Measurements from ENCODE around the gene RETSAT.
"Not testable (repeated sequence)": the region's sequence is repeated elsewhere in the genome, so short reads cannot be mapped to it uniquely, and the experiment has no call there.

The RETSAT gene

DNA sequence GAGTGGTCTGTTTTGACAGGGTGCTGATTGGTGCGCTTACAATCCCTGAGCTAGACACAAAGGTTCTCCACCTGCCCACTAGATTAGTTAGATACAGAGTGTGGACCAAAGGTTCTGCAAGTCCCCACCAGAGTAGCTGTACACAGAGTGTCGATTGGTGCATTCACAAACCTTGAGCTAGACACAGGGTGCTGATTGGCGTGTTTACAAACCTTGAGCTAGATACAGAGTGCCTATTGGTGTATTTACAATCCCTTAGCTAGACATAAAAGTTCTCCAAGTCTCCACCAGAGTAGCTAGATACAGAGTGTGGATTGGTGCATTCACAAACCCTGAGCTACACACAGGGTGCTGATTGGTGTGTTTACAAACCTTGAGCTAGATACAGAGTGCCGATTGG, 20.5 kb downstream of the RETSAT start:
- not testable (repeated sequence) for H3K4me3 ChIP-seq (ENCODE audit: extremely low read depth, insufficient read depth, low read length, poor library complexity, severe bottlenecking); H3K9me3 ChIP-seq (ENCODE audit: control insufficient read depth, low read length); H3K27ac ChIP-seq (ENCODE audit: low read depth, low read length, severe bottlenecking); H3K4me1 ChIP-seq (ENCODE audit: control insufficient read depth, insufficient read depth, low read length, poor library complexity, severe bottlenecking); H3K36me3 ChIP-seq (ENCODE audit: control insufficient read depth, insufficient read depth, low read length)
- 100% methylated on average over 1 of the region's 4 CpGs; no CpG with 5 or more reads in 1 of the 2 experiments for WGBS, 2 experiments (ENCODE audit: insufficient coverage in 2 of 2)

DNA sequence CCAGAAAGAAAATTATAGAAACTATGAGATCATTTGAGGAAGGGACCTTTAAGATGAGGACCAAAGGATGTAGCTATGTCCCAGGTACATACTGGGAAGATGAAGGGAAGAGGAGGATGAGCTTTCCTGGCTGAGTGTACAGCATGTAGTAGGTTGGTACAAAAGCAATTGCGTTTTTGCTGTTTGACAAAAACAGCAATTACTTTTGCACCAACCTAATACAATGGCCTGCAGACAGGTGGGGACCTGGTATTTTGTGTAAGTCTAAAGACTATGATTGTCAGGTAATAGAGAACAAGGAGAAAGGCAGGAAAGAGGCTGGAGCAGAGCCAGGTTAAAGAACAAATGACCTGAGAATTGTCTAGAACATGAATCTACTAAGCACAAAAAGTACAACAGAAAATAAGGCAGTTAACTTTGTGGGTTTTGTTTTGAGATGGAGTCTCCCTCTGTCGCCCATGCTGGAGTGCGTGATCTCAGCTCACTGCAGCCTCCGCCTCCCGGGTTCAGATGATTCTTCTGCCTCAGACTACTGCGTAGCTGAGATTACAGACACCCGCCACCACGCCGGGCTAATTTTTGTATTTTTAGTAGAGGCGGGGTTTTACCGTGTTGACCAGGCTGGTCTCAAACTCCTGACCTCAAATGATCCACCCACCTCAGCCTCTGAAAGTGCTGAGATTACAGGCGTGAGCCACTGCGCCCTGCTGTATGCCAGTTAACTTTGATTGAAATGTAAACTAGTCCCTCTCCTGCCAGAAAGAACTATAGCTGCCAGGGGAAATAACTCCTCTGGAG, 23.3 kb downstream of the RETSAT start:
- H3K4me1 ChIP-seq (ENCODE audit: control insufficient read depth, insufficient read depth, low read length, poor library complexity, severe bottlenecking) = no peaks in the 10 kb centered on the region
- peaks cover under 1% of the 10 kb centered on the region for H3K36me3 ChIP-seq (ENCODE audit: control insufficient read depth, insufficient read depth, low read length)
- no peaks in the 10 kb centered on the region for H3K9me3 ChIP-seq (ENCODE audit: control insufficient read depth, low read length)
- no peak overlapping the region for H3K4me3 ChIP-seq (ENCODE audit: extremely low read depth, insufficient read depth, low read length, poor library complexity, severe bottlenecking)
- 78 to 91% methylated on average over 4 to 6 of the region's 13 CpGs for WGBS, 2 experiments (ENCODE audit: insufficient coverage in 2 of 2)
- H3K27ac ChIP-seq (ENCODE audit: low read depth, low read length, severe bottlenecking) = no peak overlapping the region

DNA sequence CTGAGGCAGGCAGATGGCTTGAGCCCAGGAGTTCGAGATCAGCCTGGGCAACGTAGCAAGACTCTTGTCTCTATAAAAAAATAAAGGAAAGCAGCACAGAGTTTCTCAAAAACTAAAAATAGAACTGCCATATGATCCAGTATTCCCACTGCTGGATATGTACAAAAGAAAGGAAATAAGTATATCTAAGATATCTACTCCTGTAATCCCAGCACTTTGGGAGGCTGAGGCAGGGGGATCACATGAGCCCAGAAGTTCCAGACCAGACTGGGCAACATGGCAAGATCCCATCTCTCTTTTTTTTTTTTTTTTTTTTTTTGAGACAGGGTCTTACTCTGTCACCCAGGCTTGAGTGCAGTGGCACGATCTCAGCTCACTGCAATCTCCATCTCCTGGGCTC, 24.6 kb downstream of the RETSAT start:
- Histone ChIP-seq H3K36me3 (ENCODE audit: control insufficient read depth, insufficient read depth, low read length) (peaks cover 13% of the 10 kb centered on the region), H3K4me1 (ENCODE audit: control insufficient read depth, insufficient read depth, low read length, poor library complexity, severe bottlenecking) (peaks cover 11% of the 10 kb centered on the region)
- not testable (repeated sequence) for H3K27ac ChIP-seq (ENCODE audit: low read depth, low read length, severe bottlenecking); H3K4me3 ChIP-seq (ENCODE audit: extremely low read depth, insufficient read depth, low read length, poor library complexity, severe bottlenecking); H3K9me3 ChIP-seq (ENCODE audit: control insufficient read depth, low read length)
- WGBS, 2 experiments (ENCODE audit: insufficient coverage in 2 of 2) = no CpG with 5 or more reads among the region's 3 CpGs

DNA sequence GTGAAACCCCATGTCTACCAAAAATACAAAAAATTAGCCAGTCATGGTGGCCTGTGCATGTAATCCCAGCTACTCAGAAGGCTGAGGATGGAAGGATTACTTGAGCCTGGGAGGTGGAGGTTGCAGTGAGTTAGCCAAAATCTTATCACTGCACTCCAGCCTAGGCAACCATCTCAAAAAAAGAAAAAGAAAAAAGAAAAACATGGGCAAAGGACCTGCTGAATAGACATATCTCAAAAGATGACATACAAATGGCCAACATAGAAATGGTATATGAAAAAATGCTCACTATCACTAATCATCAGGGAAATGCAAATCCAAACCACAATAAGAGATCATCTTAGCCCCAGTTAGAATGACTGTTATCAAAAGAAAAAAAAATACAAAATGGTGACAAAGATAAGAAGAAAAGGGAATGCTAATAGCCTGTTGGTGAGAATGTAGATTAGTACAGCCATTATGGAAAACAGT, 25.1 kb downstream of the RETSAT start:
- H3K4me1 ChIP-seq (ENCODE audit: control insufficient read depth, insufficient read depth, low read length, poor library complexity, severe bottlenecking) = peaks cover 11% of the 10 kb centered on the region
- H3K27ac ChIP-seq (ENCODE audit: low read depth, low read length, severe bottlenecking) = no peak overlapping the region
- H3K9me3 ChIP-seq (ENCODE audit: control insufficient read depth, low read length) = no peaks in the 10 kb centered on the region
- H3K36me3 ChIP-seq (ENCODE audit: control insufficient read depth, insufficient read depth, low read length) = peaks cover 18% of the 10 kb centered on the region
- H3K4me3 ChIP-seq (ENCODE audit: extremely low read depth, insufficient read depth, low read length, poor library complexity, severe bottlenecking) = no peak overlapping the region

DNA sequence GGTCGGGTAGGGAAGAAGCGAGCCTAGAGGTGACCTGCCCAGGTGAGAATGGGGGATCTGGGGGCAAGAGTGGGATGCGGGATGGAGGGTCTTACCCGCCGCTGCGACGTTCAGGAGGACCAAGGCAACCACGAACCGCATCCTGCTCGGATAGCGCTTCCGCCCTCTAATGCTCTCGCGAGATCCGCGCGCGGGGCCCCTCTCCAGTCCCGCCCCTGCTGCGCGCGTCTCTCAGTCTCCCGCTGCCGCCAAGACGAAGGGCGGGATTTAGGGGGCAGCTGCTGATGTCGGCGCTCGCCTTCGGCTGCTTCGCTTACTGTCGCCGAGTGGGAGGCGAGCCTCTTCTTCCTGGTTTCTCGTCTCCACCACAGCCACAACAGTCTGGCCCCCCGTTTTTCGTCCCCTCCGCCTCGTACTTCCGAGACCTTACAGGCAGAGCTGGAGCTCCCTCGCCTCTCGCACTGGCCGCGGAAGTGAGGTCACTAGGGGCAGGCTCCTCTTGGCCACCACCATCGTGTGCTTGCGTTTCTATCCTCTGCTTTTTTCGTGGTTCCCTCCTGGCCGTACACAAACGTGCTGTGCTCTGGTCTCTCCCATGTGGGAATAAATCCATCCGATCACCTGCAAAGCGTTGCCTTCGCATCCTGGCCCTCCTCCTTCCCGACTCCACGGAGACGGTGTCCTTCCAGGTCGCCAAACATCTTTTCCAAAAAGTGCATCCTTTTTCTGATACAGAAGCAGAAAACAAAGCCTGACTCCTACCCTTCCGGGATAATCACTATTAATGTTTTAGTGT, 26.3 kb downstream of the RETSAT start, which contains the start of gene TGOLN2:
TSS of gene TGOLN2 (minus strand) at position 168 of the 796 bp plus-strand sequence. CDS start at position 141, 27 bp downstream.
- peak within 1 kb of the TSS; percentile 83 for H3K4me3 ChIP-seq (ENCODE audit: extremely low read depth, insufficient read depth, low read length, poor library complexity, severe bottlenecking)
- peaks cover 11% of the 10 kb centered on the region for H3K4me1 ChIP-seq (ENCODE audit: control insufficient read depth, insufficient read depth, low read length, poor library complexity, severe bottlenecking)
- peak within 1 kb of the TSS; percentile 92 for H3K27ac ChIP-seq (ENCODE audit: low read depth, low read length, severe bottlenecking)
- H3K36me3 ChIP-seq (ENCODE audit: control insufficient read depth, insufficient read depth, low read length) = peaks cover 30% of the 10 kb centered on the region
- WGBS, 2 experiments (ENCODE audit: insufficient coverage in 2 of 2) = 1% methylated on average over 54 to 56 of the region's 57 CpGs
- H3K9me3 ChIP-seq (ENCODE audit: control insufficient read depth, low read length) = no peaks in the 10 kb centered on the region

DNA sequence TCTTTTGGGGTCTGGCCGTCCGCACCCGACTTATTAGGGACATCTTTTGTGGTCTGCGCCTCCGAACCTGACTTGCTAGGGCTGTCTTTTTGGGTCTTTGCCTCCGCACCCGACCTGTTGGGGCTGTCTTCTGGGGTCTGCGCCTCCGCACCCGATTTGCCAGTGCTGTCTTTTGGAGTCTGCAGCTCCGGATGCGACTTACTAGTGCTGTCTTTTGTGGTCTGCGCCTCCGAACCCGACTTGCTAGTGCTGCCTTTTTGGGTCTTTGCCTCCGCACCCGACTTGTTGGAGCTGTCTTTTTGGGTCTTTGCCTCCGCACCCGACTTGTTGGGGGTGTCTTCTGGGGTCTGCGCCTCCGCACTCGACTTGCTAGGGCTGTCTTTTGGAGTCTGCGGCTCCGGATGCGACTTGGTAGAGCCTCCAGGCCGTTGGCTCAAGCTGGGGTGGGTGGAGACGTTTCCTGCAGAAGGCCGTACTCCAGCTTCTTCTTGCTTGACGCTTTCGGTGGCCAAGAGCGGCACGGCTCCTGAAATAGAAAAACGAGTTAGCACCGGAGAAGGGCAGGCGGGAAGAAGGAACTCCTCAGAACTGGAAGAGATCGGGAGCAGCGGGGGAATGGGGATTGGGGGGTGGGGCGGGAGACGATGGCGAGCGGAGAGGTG, 27.0 kb downstream of the RETSAT start:
- Histone ChIP-seq H3K27ac (ENCODE audit: low read depth, low read length, severe bottlenecking) (no peak overlapping the region), H3K4me1 (ENCODE audit: control insufficient read depth, insufficient read depth, low read length, poor library complexity, severe bottlenecking) (peaks cover 11% of the 10 kb centered on the region), H3K36me3 (ENCODE audit: control insufficient read depth, insufficient read depth, low read length) (peaks cover 37% of the 10 kb centered on the region), H3K4me3 (ENCODE audit: extremely low read depth, insufficient read depth, low read length, poor library complexity, severe bottlenecking) (peak overlapping the region; percentile 83), H3K9me3 (ENCODE audit: control insufficient read depth, low read length) (no peaks in the 10 kb centered on the region)
- 6 to 8% methylated on average over 33 to 36 of the region's 41 CpGs for WGBS, 2 experiments (ENCODE audit: insufficient coverage in 2 of 2)

DNA sequence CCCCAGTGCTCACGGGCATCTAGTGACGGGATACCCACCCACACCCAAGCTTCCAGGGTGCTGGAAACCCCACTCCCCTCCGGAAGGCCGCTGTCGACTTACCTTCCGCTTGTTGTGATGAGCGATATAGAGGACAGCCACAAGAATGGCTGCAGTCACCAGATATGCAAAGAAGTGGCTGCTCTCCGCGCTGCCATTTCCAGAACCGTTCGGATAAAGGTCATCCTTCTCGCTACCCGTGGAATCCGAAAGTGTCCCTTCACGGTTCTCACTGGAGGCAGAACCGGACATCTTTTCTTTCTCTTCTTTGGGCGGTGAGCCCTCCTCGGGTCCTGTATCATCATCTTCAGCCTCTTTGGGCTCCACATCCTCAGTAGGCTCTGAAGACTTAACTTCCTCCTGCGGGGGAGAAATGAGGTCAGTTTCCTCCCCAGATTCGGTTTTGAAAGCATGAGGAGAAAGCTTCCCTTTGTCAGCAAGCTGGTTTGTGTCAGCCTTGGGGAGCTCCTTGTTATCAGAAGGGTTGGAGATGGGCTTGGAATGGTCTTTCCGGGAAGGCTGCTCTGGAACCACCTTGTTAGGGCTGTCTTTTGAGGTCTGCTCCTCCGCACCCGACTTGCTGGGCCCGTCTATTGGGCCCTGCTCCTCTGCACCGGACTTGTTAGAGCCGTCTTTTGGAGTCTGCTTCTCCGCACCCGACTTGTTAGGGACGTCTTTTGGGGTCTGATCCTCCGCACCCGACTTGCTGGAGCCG, 27.7 kb downstream of the RETSAT start:
- WGBS, 2 experiments (ENCODE audit: insufficient coverage in 2 of 2) = 25 to 32% methylated on average over 27 to 30 of the region's 32 CpGs
- H3K4me1 ChIP-seq (ENCODE audit: control insufficient read depth, insufficient read depth, low read length, poor library complexity, severe bottlenecking) = peaks cover 11% of the 10 kb centered on the region
- peak overlapping the region; percentile 83 for H3K4me3 ChIP-seq (ENCODE audit: extremely low read depth, insufficient read depth, low read length, poor library complexity, severe bottlenecking)
- peaks cover 44% of the 10 kb centered on the region for H3K36me3 ChIP-seq (ENCODE audit: control insufficient read depth, insufficient read depth, low read length)
- H3K27ac ChIP-seq (ENCODE audit: low read depth, low read length, severe bottlenecking) = no peak overlapping the region
- H3K9me3 ChIP-seq (ENCODE audit: control insufficient read depth, low read length) = no peaks in the 10 kb centered on the region

DNA sequence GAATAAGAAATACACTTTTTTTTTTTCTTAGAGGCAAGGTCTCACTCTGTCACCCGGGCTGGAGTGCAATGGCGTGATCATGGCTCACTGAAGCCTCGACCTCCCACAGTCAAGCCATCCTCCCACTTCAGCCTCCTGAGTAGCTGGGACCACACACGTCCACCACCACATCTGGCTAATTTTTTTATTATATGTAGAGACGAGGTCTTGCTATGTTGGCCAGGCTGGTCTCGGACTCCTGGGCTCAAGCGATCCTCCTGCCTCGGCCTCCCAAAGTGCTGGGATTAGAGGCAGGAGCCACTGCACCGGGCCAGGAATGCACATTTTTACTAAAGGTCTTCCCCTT, 28.9 kb downstream of the RETSAT start:
- Histone ChIP-seq H3K27ac (ENCODE audit: low read depth, low read length, severe bottlenecking) (no peak overlapping the region), H3K4me3 (ENCODE audit: extremely low read depth, insufficient read depth, low read length, poor library complexity, severe bottlenecking) (peak overlapping the region; percentile 83), H3K9me3 (ENCODE audit: control insufficient read depth, low read length) (no peaks in the 10 kb centered on the region), H3K4me1 (ENCODE audit: control insufficient read depth, insufficient read depth, low read length, poor library complexity, severe bottlenecking) (peaks cover 11% of the 10 kb centered on the region), H3K36me3 (ENCODE audit: control insufficient read depth, insufficient read depth, low read length) (peaks cover 56% of the 10 kb centered on the region)
- WGBS, 2 experiments (ENCODE audit: insufficient coverage in 2 of 2) = 85 to 87% methylated on average over 7 to 8 of the region's 9 CpGs

DNA sequence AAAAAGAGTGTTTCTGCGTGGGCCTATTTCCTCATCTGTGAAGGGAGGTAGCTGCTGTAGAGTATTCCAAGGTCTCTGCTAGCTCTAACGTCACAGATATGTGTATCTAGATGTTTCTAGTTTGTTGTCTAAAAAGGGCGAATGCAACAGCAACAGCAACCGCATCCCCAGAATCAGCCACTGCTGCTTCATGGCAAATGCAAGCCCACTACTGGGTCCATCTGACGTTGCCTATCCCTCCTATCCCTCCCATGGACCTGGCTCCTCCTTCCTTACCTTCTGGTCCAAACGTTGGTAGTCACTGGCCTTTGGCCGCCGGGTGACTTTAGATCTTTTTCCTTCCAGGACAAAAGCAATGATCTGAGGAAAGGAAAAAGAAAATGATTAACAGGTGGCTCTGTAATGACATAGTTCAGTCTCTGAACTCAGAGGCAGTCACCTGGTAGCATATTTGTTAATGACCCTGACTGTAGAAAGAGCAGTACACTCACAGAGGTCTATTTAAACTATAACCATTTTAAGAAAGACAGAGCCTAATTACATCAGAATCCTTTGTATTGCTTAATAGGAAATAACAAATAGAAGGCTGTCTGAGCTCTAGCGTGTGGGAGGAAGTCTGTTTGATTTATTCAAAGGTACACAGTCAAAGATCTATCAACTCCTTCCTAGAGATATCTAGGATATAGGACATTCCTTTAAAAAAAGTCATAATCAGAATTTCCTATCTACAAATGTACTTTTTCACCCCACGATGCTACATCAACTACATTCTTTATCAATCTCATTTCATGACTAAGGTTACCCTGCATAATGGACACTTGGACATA, 29.5 kb downstream of the RETSAT start:
- no peaks in the 10 kb centered on the region for H3K9me3 ChIP-seq (ENCODE audit: control insufficient read depth, low read length)
- H3K27ac ChIP-seq (ENCODE audit: low read depth, low read length, severe bottlenecking) = no peak overlapping the region
- WGBS, 2 experiments (ENCODE audit: insufficient coverage in 2 of 2) = 63 to 88% methylated on average over 3 to 6 of the region's 10 CpGs
- peak overlapping the region; percentile 83 for H3K4me3 ChIP-seq (ENCODE audit: extremely low read depth, insufficient read depth, low read length, poor library complexity, severe bottlenecking)
- H3K36me3 ChIP-seq (ENCODE audit: control insufficient read depth, insufficient read depth, low read length) = peaks cover 62% of the 10 kb centered on the region
- H3K4me1 ChIP-seq (ENCODE audit: control insufficient read depth, insufficient read depth, low read length, poor library complexity, severe bottlenecking) = peaks cover 11% of the 10 kb centered on the region

Measured in mesodermal cell (in vitro differentiated cells).